HG03378 (cell line): ENCODE data around the gene CNOT4.

Experiments
- ATAC-seq: cut with Tn5 transposase; IDR thresholded peaks from one replicate; pipeline ENCODE4 v1.9.1; 2021; ENCODE audit warnings: mild to moderate bottlenecking, moderate library complexity; ENCODE audit not compliant: unreplicated experiment

CNOT4 gene

DNA sequence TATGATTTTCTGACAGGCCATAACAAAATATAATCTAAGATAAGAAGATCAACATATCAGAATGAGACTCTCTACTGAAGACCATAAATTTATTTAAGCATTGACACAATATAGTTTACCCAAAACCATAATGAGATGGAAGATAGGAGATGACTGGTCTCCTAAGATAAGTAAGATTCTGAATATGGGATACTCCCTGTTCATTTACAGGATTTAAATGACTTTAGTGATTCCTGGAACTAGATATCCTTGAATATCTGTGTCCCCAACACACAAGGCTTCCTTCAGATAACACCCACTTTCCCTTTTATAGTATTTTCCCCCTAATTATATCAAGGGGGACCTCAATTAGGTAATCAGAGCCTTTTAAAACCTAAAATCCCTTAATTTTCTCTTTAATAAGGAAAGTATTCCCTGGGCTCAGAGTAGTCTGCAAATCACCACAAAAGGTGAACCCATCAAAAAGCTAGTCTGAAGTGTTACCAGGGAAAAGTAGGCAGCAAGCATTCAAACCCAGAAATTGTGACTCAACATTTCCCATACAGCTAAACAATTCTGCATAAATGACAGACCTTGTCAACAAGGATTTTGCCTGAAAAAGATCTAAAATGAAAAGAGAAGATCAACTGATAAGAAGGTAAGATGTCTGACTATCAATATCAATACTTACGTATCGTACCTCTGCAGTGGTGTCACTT, 99.9 kb downstream of the CNOT4 start:
- no peak for ATAC-seq

DNA sequence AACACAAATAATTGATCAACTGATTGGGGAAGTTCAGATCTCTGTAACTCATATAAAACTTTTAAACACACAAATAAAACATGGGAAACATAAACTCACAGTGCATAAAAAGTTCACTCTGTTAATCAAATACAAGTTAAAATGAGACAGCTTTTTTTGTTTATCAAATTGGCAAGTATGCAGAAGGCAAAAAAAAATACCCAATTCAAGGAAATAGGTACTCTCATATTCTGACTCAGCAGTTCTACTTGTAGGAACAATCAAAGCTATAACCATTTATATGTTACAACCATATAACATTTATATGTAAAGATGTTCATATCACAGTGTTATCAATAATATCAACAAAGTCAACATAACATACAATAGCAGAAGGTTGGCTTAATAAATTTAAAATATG, 102.0 kb downstream of the CNOT4 start:
- ATAC-seq: no peak

DNA sequence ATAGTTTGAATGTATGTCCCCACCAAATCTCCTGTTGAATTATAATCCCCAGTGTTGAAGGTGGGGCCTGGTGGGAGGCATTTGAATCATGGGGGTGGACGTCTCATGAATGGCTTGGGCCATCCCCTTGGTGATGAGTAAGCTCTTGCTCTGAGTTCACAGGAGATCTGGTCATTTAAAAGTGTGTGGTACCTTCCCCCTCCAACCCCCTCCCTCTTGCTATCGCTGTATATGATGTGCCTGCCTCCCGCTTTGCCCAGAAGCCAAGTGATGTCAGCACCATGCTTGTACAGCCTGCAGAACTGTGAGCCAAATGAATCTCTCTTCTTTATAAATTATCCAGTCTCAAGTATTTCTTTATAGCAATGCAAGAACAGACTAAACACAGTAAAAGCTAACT, 103.0 kb downstream of the CNOT4 start:
- ATAC-seq: no peak

DNA sequence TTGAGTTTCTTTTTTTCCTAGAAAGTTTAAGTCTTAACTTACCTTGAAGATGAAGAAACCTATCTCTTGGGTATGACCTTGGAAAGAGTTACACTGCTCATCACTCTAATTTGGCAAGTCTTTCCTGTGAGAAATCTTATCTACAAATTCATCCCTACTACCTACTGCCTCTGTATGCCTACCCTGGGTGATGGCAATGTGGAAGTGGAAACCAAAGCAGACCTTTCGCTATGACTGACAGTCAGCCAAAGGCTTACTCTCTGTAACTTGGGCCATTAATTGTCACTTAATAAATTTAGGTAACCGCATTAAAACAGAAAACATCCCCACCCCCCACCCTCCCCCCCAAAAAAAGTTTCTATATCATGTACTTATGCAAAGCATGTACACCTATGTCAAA, 103.9 kb downstream of the CNOT4 start:
- no peak for ATAC-seq

DNA sequence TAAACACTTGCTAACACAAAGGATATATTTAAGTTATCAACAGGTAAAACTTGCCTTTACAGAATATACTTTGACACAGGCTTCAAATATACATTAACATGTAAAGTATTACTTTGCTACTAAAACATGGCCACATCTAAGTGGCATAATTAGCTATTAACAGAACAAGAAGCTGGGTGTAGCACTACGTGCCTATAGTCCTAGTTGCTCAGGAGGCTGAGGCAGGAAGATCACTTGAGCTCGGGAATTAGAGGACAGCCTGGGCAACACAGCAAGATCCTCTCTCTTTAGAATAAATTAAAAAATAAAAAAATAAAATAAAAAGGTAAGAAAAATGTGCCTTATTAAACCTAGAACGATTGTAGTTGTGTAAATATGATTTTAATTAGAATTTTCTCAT, 106.6 kb downstream of the CNOT4 start:
- ATAC-seq: no peak

DNA sequence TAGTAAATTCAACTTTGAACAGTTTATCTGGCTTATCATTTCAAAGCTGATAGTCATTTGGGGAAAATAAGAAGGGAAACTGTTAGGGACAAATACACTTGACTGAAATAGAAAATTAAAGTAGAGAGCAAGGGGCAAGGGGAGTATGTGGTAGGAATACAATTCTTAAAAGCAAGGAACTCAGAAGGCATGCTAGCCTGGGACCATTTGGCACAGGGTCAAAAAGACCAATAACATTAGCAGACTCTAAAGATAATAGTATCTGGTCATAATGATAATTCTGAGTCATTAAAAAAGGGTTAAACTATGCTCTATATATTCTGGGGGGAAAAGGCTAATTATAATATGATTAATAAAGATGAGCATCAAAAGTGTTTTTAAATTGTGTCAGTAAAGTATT, 112.2 kb downstream of the CNOT4 start:
- no peak for ATAC-seq

DNA sequence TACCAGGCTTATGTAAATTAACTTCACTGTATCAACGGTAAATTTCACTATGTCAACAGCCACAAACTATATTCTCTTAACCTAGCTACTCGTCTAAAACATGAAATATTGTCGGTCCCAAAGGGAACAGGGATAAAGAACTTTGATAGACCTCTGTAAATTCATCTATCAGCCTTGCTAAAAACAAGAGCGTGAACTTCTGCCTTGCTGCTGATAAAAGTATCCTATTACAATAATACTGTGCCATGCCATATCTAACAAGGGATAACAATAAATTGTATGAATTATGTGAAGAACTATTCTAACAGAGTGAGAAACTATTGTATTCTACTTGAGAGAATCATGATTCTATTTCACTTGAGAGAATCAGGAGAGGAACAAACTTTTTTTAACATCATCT, 117.2 kb downstream of the CNOT4 start:
- no peak for ATAC-seq

DNA sequence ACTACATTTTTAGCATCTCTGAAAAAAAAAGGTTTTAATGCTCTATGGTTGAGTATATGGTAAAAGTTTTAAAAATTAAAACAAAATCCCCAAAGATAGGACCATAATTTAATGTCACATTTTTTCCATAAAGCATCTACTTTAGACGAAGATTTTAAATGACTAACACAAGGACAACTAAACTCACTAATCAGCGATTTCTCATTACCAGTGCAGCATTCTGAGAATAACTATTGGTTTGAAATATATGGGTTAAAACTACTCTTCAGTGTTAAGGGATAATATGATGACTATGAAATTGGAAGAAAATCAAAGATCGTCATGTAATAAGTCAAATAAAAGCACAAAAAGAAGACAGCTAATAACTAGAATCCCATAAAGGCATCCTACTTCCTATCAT, 118.4 kb downstream of the CNOT4 start:
- no peak for ATAC-seq

DNA sequence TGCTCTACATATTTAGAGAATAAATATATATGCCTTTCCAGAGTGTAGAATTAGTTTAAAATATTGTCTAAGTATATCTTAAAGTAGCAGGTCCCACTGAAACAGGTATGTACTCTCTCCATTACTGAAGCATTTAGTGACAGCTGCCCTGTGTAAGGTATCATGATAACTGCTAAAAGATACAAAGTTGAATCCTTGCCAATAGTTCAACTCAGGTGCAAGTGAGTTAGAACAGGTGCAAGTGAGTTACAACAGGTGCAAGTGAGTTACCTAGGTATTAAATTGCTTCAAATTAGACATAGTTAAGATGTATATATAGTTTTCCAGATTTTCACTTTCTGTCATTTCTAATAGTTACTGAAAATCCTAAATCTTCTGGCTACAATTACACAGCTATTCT, 119.1 kb downstream of the CNOT4 start:
- ATAC-seq: no peak

DNA sequence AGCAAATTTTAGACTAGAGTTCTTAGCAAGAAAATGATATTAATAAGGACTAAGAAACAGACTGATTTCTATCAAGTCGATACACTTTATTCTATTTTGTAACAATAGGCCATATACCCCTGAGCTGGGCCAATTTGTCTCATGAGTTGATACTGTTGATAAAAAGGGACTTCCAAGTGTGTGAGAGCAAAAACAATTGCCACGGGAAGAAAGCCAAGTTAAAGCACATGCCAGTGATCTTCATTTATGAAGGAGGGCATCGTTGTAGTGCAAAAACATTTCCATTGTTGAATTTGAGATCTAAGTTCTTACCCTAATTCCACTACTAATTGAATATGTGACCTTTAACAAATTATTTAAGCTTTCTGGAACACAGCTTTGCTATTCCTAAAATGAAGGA, 119.9 kb downstream of the CNOT4 start:
- no peak for ATAC-seq

DNA sequence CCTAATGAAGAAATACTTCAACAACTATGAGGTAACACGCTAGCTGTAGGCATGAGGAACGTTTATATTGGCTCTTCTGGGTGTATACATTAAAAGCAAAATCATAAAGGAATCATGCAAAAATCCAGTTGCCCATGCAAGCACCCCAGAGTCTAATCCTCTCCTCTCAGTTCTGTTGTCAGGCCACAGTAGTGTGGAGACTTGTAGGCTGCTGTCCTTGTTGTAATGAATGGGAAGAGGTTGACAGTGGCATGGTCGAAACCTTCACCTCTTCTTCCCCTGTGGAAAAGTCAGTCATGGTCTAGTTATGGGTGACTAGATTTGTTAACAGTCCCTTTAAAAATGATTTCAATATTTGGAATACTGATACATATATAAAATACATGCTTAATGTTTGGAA, 121.3 kb downstream of the CNOT4 start:
- ATAC-seq: no peak

DNA sequence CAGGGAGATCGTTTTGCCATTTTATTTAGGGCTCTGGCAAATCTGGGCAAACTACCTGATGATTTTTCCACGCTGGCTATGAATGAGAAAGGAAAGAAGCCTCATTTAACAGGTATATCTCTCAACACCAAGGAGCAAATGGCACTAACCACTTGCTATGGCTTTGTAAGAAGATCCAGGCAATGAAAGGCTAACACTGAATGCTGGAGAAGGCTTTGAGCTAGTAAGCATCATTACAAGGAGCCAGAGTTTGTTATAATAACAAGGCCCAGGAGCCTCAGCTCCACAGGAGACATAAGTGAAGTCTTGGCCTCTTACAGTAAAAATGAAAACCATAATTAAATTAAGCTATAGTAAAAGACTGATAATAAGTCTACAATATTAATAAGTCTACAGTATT, 123.1 kb downstream of the CNOT4 start:
- no peak for ATAC-seq

DNA sequence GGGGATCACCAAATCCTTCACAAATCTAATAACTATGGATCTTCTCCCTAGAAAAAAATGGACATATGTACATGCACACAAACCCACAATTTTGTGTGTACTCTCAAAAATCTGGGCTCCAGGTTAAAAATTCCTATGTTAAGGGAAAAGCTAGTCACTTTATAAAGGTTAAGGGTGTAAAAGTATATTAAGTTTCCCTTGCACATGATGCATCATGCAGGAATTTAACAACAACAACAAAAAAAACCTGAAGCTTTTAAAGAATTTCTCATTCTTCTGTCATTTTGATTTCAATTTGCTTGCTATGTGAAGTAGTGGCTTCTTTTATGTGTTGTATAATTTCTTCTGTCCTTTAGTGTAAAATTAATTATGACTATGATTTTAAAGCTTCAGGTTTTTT, 123.7 kb downstream of the CNOT4 start:
- no peak for ATAC-seq

DNA sequence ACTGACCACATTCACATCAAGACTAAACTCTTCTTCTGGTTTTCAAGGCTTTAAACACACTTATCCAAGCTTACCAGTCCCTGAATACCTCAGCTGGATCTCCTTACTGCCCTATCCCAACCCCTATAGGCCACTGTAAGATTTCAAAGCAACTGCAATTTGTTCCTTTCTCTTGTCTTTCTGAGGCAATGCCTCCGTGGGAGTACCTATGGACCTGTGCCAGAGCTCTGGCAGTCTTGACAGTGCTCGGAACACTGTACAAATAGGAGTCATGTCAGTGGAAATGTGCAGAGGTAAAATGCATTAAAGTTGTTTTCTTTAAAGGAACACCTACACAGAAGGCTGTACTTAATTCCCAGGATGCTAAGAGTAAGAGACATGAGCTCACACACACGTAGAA, 124.7 kb downstream of the CNOT4 start:
- ATAC-seq: no peak

DNA sequence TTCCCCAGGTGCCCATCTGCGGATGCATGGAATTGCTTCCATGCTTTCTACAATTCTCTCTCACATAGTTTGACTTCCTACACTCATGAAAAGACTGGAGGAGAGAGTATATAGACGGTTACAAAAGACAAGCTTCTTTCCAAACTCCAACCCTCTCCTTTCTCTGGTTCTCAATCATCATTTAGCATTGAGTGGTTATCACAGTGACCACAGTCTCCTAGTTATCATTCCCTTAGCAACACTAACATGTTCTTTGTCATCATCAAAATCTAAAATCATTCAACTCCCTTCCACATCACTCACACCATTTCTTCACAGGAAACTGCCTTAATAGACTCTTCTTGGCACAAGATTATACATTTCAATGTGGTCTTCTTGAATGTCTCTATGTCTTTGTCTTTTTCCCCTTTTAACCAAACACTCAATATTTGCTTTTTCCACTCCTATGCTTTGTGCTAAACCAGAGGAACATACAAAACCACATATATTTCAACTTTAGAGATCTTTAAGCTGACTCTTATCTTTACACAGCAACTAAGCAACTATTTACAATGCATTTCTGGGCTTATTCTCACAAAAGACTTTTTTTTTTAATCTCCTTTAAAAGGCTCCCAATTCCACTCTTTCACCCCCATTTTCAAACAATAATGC, 126.3 kb downstream of the CNOT4 start:
- ATAC-seq: no peak

DNA sequence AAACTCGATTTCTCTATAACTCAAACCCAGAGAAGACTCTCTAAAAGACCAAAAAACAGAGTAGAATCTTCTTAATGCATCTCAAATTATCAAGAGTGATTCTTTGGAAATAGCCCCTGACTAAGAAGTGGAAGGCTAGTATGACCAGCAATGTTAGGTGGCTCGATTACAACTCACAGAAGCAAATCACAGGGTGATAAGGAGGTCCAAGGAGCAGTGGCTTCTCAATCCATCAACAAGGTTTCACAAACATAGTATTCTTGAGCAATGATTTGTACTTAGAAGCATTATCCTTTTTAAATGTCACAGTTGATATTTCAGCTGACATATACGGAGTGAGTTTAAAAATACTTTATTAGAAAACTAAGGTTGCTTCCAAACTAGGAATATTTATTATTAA, 127.7 kb downstream of the CNOT4 start:
- no peak for ATAC-seq

DNA sequence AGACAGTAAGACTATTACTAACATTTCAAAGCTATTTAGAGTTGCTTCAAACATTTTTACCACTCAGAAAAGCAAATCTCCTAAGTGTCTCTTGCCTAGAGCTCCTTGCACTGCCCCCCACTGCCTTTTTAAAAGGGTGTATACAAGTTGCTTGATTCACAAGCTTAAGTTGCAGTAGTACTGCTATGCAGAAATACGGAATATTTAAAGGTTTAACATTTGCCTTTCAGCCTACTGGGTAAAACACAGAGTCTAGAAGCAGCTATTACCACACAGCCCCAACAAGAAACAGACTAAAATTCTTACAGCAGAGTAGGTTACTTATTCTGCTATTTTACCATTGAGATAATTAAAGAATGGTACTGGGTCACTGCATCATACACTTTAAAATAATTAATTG, 128.5 kb downstream of the CNOT4 start:
- no peak for ATAC-seq

DNA sequence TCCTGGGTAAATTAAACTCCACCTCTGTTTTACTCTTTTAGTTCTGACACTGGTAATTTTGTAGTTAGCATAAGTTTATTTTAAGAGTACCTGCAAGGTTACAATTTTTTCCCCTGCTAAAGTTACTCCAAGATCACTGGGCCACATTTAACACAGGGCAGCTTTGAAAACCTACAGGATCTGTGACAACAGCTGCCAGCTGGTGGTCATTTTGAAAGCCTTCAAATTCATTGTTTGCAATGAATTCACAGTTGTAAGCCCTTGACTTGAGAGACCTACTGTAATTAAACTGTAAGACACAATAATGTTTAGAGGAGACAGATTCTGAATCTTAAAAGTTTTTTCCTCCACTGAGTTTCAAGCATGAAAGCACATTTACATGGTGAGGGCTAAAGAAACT, 129.6 kb downstream of the CNOT4 start:
- no peak for ATAC-seq

DNA sequence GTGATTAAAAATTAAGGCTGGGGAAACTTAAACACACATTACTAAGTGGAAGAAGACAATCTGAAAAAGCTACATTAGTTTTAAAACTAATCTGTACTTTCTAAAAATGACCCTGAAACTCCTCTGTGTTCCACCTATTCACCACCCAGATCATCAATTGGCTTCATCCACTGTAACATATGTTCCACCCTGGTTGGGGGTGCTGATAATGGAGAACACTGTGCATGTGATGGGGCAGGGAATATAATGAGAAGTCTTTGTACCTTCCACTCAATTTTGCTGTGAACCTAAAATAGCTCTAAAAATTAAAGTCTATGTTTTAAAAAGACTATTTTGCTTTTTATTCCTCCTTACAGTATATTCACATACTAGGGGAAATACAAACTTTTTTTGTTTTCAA, 132.7 kb downstream of the CNOT4 start:
- no peak for ATAC-seq

DNA sequence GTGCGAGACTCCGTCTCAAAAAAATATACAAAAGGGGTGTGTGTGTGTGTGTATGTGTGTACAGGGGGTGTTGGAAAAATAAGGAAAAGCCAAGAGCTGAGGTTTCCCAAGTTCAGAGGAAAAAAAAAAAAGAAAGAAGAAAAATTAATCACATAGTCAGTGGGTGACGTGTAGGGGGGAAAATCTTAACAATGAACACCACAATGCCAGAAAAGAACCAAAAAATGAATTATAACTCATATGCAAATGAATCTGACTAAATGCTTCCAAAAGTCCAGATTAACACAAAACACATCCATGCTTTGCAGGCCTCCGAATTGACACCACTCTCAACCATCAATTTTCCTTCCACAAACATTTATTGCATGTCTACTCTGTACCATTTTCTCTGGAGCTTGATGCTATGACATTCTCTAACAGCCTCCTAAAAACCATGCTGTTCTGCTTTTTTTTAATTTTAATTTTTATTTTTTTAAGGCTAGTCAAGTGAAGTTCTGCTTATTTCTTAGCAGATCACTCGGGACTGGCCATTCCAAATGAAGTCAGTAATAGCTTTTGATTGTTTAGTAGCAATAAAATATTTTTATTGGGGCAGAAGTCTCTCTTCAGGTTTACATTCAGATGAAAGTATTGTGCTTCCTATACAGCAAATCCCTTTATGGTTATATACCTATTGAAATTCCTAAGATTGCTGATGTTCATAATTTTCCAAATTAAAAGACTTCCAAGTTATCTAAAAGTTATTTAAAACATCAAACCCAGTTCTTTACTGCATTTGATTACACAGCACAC, 133.8 kb downstream of the CNOT4 start:
- ATAC-seq: no peak

DNA sequence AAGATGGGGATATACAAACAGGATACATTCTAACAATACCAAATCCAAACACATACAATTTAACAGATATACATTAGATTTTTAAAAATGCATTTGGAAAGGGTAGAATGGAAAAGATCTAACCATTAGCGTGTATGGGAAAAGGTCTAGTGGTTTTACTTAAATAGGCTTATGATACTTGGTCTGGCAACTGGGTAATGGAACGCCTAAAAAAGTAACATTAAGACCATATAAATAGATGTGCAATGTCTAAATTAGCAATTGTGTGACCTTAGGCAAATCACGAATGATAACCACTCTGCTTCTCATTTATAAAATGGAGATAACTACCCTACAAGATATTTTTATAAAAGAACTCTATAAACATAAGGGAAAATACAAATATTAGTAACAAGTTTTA, 135.2 kb downstream of the CNOT4 start:
- no peak for ATAC-seq

DNA sequence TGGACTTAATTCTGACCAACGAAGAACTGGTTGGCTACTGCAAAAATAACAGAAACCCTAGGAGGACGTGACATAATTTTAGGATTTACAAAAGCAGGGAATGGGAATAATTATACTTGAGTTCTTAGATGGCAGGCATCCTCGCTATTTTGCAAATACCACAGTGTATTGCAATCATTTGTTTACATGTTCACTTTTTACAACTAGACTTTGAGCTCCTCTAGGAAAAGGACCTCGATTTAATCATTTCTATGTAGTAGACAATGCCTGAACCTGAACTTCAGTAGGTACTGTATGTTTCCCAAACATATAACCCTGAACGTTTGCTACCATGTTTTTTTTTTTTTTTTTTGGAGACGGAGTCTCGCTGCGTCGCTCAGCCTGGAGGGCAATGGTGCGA, 137.7 kb downstream of the CNOT4 start:
- ATAC-seq: no peak
